Melanocyte of skin (primary cell): ENCODE measurements around the gene COX10. TPM values are rescaled to one million over a fixed set of nuclear protein-coding genes. Genes with fewer than 3 reads are reported as not detected.

Source experiments
- small RNA-seq, 2 donors: library from RNA; depleted of rRNA; stranded (forward); fragments of <200 nt; gene quantifications; one replicate each; pipeline ENCODE3, GENCODE V24; 2012
- total RNA-seq, 2 donors: library from RNA; depleted of rRNA; stranded (reverse); fragments of >200 nt; gene quantifications; 2 replicates each; pipeline ENCODE4 v1.2.3, GENCODE V29; 2012

The COX10 gene
- total RNA-seq: 10 to 100 TPM; 20.0 to 21.7 TPM

GRCh38 chr17:14069251-14070021, at the start of gene COX10:
Gene COX10, plus strand, starts transcription at chr17:14069504. Its CDS starts 102 bp downstream, at chr17:14069606.

GRCh38 chr17:14236762-14237161, 167.5 kb downstream of the COX10 start, which contains the start of gene CDRT15:
Gene CDRT15, minus strand, starts transcription at chr17:14236862. Its CDS starts 29 bp downstream, at chr17:14236833.

Small RNAs within 50 kb of the gene (small RNA-seq; reads per million reads assigned to genes)
- gene RF00090: 0 reads per million in 2 donors

Other genes with a start within 250 kb of the COX10 start
- not detected for gene CDRT15, start 167.4 kb downstream of the COX10 start, total RNA-seq
- under 1 TPM; under 0.01 to 0.33 TPM for gene HS3ST3B1, start 231.6 kb downstream of the COX10 start, total RNA-seq